Measurements from ENCODE around the gene B4GALNT2.

The B4GALNT2 gene

GRCh38 chr17:49219987-49220386 is 87.4 kb downstream of the B4GALNT2 start:
- Histone ChIP-seq H3K27me3 (peaks cover 30 to 37% (median 34%) of the 10 kb centered on the region in 11 experiments), H3K4me1 (peaks cover 63 to 79% (median 74%) of the 10 kb centered on the region in 10 experiments), H3K36me3 (peaks cover 0 to 33% (median 0%) of the 10 kb centered on the region in 11 experiments; a peak in 9 of 22 replicates), H3K27ac (peak overlapping the region in 3 of 11 experiments; percentile 89 to 90 (median 89); a peak in 6 of 22 replicates), H3K9me3 (replicated peaks in 1 of 11) (no peaks in the 10 kb centered on the region), H4K20me1 (peaks cover 0 to 22% (median 12%) of the 10 kb centered on the region in 11 experiments; a peak in 13 of 22 replicates), H3K4me2 (peak overlapping the region in 8 of 11 experiments; percentile 91 to 99 (median 96); a peak in 13 of 22 replicates), H3K9ac (no peak overlapping the region; a peak in 1 of 22 replicates), H3K4me3 (no peak overlapping the region)
- TF ChIP-seq Cebpa-rat (IDR thresholded peaks at IDR 0.05), result no peak

- H3K4me1 ChIP-seq, result peaks cover 40 to 62% (median 50%) of the 10 kb centered on the region in 10 experiments
- H3K27me3 ChIP-seq, result peaks cover 47 to 61% (median 55%) of the 10 kb centered on the region in 11 experiments
- peak overlapping the region in 9 of 11 experiments; percentile 34 to 87 (median 79); a peak in 9 of 22 replicates for H3K4me2 ChIP-seq
- H3K27ac ChIP-seq, result no peak overlapping the region
- H3K36me3 ChIP-seq, result peaks cover 0 to 29% (median 0%) of the 10 kb centered on the region in 11 experiments; a peak in 9 of 22 replicates
- no peaks in the 10 kb centered on the region for H3K9me3 ChIP-seq (replicated peaks in 1 of 11)
- H3K4me3 ChIP-seq, result no peak overlapping the region; a peak in 1 of 20 replicates
- peaks cover 0 to 39% (median 14%) of the 10 kb centered on the region in 11 experiments; a peak in 13 of 22 replicates for H4K20me1 ChIP-seq
- H3K9ac ChIP-seq, result no peak overlapping the region
- TF ChIP-seq Cebpa-rat (IDR thresholded peaks at IDR 0.05), result no peak
Observed at GRCh38 chr17:49223168-49223516, 90.6 kb downstream of the B4GALNT2 start.

- 0 out of 22 replicates have a peak overlapping the region, but pooled peaks of 3 of the 11 experiments have one; percentile 5 to 14 (median 10) for H3K9ac ChIP-seq
- H3K4me2 ChIP-seq, result peak overlapping the region; percentile 72 to 89 (median 84)
- no peaks in the 10 kb centered on the region for H3K9me3 ChIP-seq (replicated peaks in 1 of 11)
- H3K27ac ChIP-seq, result no peak overlapping the region
- peaks cover 0 to 29% (median 0%) of the 10 kb centered on the region in 11 experiments; a peak in 9 of 22 replicates for H3K36me3 ChIP-seq
- H3K4me1 ChIP-seq, result peaks cover 38 to 57% (median 48%) of the 10 kb centered on the region in 10 experiments
- H3K4me3 ChIP-seq, result peak overlapping the region; percentile 35 to 62 (median 44)
- peaks cover 47 to 61% (median 57%) of the 10 kb centered on the region in 11 experiments for H3K27me3 ChIP-seq
- peaks cover 0 to 39% (median 14%) of the 10 kb centered on the region in 11 experiments; a peak in 13 of 22 replicates for H4K20me1 ChIP-seq
- no peak for TF ChIP-seq Cebpa-rat (IDR thresholded peaks at IDR 0.05)
Observed at GRCh38 chr17:49223517-49224197, 91.1 kb downstream of the B4GALNT2 start.

- TF ChIP-seq Cebpa-rat (IDR thresholded peaks at IDR 0.05), result no peak
- Histone ChIP-seq H3K36me3 (peaks cover 0 to 28% (median 0%) of the 10 kb centered on the region in 11 experiments; a peak in 9 of 22 replicates), H3K4me2 (peak overlapping the region; percentile 72 to 89 (median 84)), H3K27ac (no peak overlapping the region), H3K9me3 (replicated peaks in 1 of 11) (no peaks in the 10 kb centered on the region), H3K4me1 (peaks cover 31 to 52% (median 40%) of the 10 kb centered on the region in 10 experiments), H4K20me1 (peaks cover 0 to 42% (median 14%) of the 10 kb centered on the region in 11 experiments; a peak in 13 of 22 replicates), H3K27me3 (peaks cover 52 to 69% (median 64%) of the 10 kb centered on the region in 11 experiments), H3K9ac (peak overlapping the region in 3 of 11 experiments; percentile 5 to 14 (median 10); a peak in 1 of 22 replicates), H3K4me3 (peak overlapping the region; percentile 35 to 62 (median 44))
Observed at GRCh38 chr17:49224198-49224996, 91.8 kb downstream of the B4GALNT2 start.

GRCh38 chr17:49224997-49225337 is 92.4 kb downstream of the B4GALNT2 start:
- H3K27ac ChIP-seq, result no peak overlapping the region
- peaks cover 29 to 52% (median 40%) of the 10 kb centered on the region in 10 experiments for H3K4me1 ChIP-seq
- H3K9ac ChIP-seq, result no peak overlapping the region
- peaks cover 0 to 22% (median 0%) of the 10 kb centered on the region in 11 experiments; a peak in 9 of 22 replicates for H3K36me3 ChIP-seq
- no peak for TF ChIP-seq Cebpa-rat (IDR thresholded peaks at IDR 0.05)
- peaks cover 0 to 47% (median 14%) of the 10 kb centered on the region in 11 experiments; a peak in 13 of 22 replicates for H4K20me1 ChIP-seq
- H3K4me3 ChIP-seq, result peak overlapping the region in 7 of 10 experiments; percentile 35 to 62 (median 44); a peak in 11 of 20 replicates
- H3K27me3 ChIP-seq, result peaks cover 58 to 74% (median 70%) of the 10 kb centered on the region in 11 experiments
- peak overlapping the region; percentile 72 to 89 (median 84) for H3K4me2 ChIP-seq
- no peaks in the 10 kb centered on the region for H3K9me3 ChIP-seq (replicated peaks in 1 of 11)

GRCh38 chr17:49225554-49226236 is 93.1 kb downstream of the B4GALNT2 start:
- TF ChIP-seq Cebpa-rat (IDR thresholded peaks at IDR 0.05), result no peak
- H3K4me1 ChIP-seq, result peaks cover 30 to 51% (median 44%) of the 10 kb centered on the region in 10 experiments
- H3K27ac ChIP-seq, result no peak overlapping the region
- peaks cover 65 to 82% (median 77%) of the 10 kb centered on the region in 11 experiments for H3K27me3 ChIP-seq
- H3K4me3 ChIP-seq, result no peak overlapping the region
- H3K4me2 ChIP-seq, result no peak overlapping the region
- H3K9me3 ChIP-seq (replicated peaks in 1 of 11), result no peaks in the 10 kb centered on the region
- H3K9ac ChIP-seq, result no peak overlapping the region
- H4K20me1 ChIP-seq, result peaks cover 0 to 47% (median 14%) of the 10 kb centered on the region in 11 experiments; a peak in 13 of 22 replicates
- H3K36me3 ChIP-seq, result peaks cover 0 to 16% (median 0%) of the 10 kb centered on the region in 11 experiments; a peak in 9 of 22 replicates
